Measurements from ENCODE around the gene UBLCP1.
"Not testable (repeated sequence)": the region's sequence is repeated elsewhere in the genome, so short reads cannot be mapped to it uniquely, and the experiment has no call there.

UBLCP1 gene

GRCh38 chr5:159252195-159252594 lies 10.9 kb upstream of the UBLCP1 start:
- DNase-seq (ENCODE audit: low spot score), result no peak

- DNase-seq (ENCODE audit: low spot score), result no peak
Observed at GRCh38 chr5:159257007-159257406, 6.1 kb upstream of the UBLCP1 start.

GRCh38 chr5:159257629-159258283 lies 5.3 kb upstream of the UBLCP1 start:
- no peak for DNase-seq (ENCODE audit: low spot score)

- no peak for DNase-seq (ENCODE audit: low spot score)
Observed at GRCh38 chr5:159258361-159258760, 4.7 kb upstream of the UBLCP1 start.

GRCh38 chr5:159260212-159260611 lies 2.9 kb upstream of the UBLCP1 start:
- not testable (repeated sequence) for DNase-seq (ENCODE audit: low spot score)

- DNase-seq (ENCODE audit: low spot score), result no peak
Observed at GRCh38 chr5:159262472-159262858, 625 bp upstream of the UBLCP1 start.

- no peak for DNase-seq (ENCODE audit: low spot score)
Observed at GRCh38 chr5:159263569-159263905, 447 bp downstream of the UBLCP1 start.

GRCh38 chr5:159266764-159267163 lies 3.7 kb downstream of the UBLCP1 start:
- not testable (repeated sequence) for DNase-seq (ENCODE audit: low spot score)

GRCh38 chr5:159269723-159270122 lies 6.6 kb downstream of the UBLCP1 start:
- DNase-seq (ENCODE audit: low spot score), result no peak

- DNase-seq (ENCODE audit: low spot score), result no peak
Observed at GRCh38 chr5:159273923-159274322, 10.8 kb downstream of the UBLCP1 start.

- no peak for DNase-seq (ENCODE audit: low spot score)
Observed at GRCh38 chr5:159274676-159275075, 11.6 kb downstream of the UBLCP1 start.

- peak; percentile 22 for DNase-seq (ENCODE audit: low spot score)
Observed at GRCh38 chr5:159286420-159287035, 23.4 kb downstream of the UBLCP1 start.

- no peak for DNase-seq (ENCODE audit: low spot score)
Observed at GRCh38 chr5:159290741-159291140, 27.7 kb downstream of the UBLCP1 start.

GRCh38 chr5:159294921-159295320 lies 31.8 kb downstream of the UBLCP1 start:
- DNase-seq (ENCODE audit: low spot score), result no peak

GRCh38 chr5:159297300-159297699 lies 34.2 kb downstream of the UBLCP1 start:
- DNase-seq (ENCODE audit: low spot score), result not testable (repeated sequence)

- DNase-seq (ENCODE audit: low spot score), result no peak
Observed at GRCh38 chr5:159301466-159301865, 38.4 kb downstream of the UBLCP1 start.

GRCh38 chr5:159301929-159302860 lies 39.1 kb downstream of the UBLCP1 start:
- not testable (repeated sequence) for DNase-seq (ENCODE audit: low spot score)

GRCh38 chr5:159303286-159303685 lies 40.2 kb downstream of the UBLCP1 start:
- no peak for DNase-seq (ENCODE audit: low spot score)

- peak; percentile 35 for DNase-seq (ENCODE audit: low spot score)
Observed at GRCh38 chr5:159304961-159305595, 42.0 kb downstream of the UBLCP1 start.

GRCh38 chr5:159309689-159310433 lies 46.8 kb downstream of the UBLCP1 start:
- DNase-seq (ENCODE audit: low spot score), result no peak

- no peak for DNase-seq (ENCODE audit: low spot score)
Observed at GRCh38 chr5:159310511-159310910, 47.4 kb downstream of the UBLCP1 start.

- DNase-seq (ENCODE audit: low spot score), result no peak
Observed at GRCh38 chr5:159311063-159311462, 48.0 kb downstream of the UBLCP1 start.
